ENCODE measurements around the gene CLEC18C.

DNA sequence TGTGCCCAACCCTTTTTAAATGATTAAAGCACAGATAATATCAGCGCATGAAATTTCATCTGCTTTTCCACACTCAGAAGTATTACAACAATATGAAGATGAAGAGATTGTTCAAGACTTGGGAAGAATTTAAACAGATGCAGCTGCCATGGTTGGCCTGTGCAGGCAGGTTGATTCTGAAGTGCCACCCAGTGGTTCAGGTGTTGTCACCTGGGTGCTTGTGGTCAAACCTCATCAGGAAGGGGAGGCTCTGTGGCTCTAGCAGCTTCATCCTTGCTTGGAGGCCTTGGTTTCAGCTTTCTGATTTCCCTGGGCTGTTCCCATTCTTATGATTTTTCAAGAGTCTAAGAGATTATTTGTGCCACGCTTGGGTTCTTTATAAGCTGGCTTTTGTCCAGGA, 22.2 kb upstream of the CLEC18C start:
- no peak for TF ChIP-seq TSHZ1 (tag by site-specific recombination; IDR thresholded peaks at IDR 0.05; ENCODE audit: borderline replicate concordance)
- no peak for TF ChIP-seq ZNF654 (tag by site-specific recombination; IDR thresholded peaks at IDR 0.05; ENCODE audit: low read depth)
- no peak for TF ChIP-seq ZNF621 (tag by site-specific recombination; IDR thresholded peaks at IDR 0.05)
- TF ChIP-seq ZNF2 (tag by site-specific recombination; IDR thresholded peaks at IDR 0.05), result no peak
- TF ChIP-seq, protein P1, sequence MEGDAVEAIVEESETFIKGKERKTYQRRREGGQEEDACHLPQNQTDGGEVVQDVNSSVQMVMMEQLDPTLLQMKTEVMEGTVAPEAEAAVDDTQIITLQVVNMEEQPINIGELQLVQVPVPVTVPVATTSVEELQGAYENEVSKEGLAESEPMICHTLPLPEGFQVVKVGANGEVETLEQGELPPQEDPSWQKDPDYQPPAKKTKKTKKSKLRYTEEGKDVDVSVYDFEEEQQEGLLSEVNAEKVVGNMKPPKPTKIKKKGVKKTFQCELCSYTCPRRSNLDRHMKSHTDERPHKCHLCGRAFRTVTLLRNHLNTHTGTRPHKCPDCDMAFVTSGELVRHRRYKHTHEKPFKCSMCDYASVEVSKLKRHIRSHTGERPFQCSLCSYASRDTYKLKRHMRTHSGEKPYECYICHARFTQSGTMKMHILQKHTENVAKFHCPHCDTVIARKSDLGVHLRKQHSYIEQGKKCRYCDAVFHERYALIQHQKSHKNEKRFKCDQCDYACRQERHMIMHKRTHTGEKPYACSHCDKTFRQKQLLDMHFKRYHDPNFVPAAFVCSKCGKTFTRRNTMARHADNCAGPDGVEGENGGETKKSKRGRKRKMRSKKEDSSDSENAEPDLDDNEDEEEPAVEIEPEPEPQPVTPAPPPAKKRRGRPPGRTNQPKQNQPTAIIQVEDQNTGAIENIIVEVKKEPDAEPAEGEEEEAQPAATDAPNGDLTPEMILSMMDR (tag by site-specific recombination; IDR thresholded peaks at IDR 0.05), result no peak
- no peak for TF ChIP-seq ZNF248 (tag by site-specific recombination; IDR thresholded peaks at IDR 0.05)
- TF ChIP-seq ZNF837 (tag by site-specific recombination; IDR thresholded peaks at IDR 0.05), result no peak

All from HEK293 (cell line).